COLO668 (cell line): Measurements from ENCODE around the gene BORCS6.
A peak's percentile ranks its signal among the peaks of the same experiment; 100 is the strongest.

Experiments used
- DNase-seq: peaks from one replicate; lab custom pipeline; 2025; ENCODE audit not compliant: unreplicated experiment; lab: John Stamatoyannopoulos, UW

Gene BORCS6

DNA sequence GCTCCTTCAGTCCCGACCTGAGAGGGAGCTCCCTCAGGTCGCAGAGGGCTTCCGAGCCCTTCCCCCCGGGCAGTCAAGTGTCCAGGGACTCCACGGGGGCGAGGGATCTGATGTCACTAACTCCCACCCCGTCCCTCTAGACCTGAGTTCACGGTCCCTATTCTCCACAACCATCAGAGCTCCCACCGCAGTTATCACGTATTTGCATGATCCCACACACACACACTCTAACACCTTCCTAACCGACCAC is 34.1 kb downstream of the BORCS6 start:
- DNase-seq, result no peak

DNA sequence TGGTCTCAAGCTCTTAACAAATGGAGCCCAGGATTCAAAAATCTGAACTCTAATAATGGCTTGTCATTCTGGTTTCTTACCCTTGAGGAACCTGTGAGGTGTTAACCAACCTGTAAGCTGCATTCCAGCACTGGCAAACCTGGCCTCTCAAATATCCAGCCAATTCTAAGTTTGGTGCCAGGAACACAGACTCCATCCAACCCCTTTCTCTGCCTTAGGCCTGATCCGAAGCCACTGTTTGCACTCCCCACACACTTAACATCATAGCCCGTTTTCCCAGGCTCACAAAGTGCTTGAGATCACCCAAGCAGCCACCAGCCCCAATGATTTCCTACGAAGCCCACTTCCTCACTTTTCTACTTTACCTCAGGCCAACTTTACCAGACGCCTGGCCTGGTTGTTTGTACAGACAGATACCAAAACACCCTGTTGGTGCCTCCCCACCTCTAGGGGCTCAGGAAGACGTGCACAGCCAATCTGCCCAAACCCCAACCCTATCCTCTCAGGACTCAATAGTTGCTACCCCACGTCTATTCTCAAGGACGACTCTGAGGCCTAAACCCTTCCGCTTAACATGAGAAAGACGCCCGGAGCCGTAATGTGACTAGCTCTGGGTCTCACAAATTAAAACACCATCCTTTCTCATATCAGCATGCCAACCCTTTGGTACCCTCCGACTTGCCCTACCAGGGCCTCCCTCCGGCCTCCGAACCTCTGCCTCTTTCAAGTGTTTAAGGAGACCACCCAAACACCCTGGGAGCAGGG is 34.6 kb downstream of the BORCS6 start:
- no peak for DNase-seq

DNA sequence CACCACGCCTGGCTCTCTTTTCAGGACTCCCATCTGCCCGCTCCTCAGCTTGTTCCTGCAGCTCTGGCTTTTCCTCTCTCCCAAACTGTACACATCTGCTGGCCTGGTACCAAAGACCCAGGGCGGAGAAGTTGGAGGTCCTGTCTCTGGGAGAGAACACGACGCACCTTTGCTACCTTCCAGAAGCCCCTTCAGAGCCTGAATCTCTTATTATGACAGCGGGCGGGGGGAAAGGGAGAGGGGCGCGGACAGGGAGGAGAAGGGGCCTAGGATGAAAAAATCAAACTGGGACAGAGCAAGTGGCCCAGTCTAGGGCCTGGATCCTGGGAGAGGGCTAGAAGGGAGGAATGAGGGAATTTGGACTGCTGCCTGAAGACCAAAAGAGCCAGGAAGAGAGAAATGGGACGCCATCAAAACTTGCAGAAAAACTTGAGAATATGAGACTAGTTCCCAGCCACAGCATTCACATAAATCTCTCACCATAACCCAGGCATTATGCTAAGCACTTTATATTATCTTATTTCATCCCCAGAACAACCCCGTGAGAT is 35.3 kb downstream of the BORCS6 start:
- DNase-seq, result no peak

DNA sequence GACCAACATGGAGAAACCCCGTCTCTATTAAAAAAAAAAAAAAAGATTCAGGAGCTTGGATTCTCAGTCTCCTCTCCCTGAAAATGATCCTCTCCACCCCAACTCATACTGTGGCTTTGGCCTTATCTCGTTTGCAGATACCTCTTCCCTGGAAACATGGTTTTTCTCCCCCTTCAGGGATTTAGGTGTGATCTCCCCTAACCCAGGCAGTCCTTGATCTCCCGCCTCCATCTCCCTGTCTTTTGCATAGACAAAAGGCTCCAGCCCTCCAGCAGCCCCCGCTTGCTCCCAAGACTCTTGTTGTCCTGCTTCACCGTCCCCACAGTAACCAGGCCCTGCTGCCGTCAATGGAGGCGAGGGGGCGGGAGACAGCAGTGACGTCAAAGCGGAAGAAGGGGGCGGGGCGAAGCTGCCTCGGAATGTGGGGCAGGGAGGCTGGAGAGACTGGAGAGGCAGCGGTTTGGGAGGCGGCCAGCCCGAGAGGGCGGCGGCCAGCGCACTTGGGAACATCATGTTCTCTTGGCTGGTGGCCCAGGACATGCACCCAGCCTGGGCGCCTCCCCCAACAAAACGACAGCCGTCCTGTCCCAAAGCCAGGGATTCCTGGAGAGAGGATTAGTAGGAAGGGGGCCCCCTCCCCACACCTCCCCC is 35.9 kb downstream of the BORCS6 start:
- DNase-seq, result peak; percentile 35

DNA sequence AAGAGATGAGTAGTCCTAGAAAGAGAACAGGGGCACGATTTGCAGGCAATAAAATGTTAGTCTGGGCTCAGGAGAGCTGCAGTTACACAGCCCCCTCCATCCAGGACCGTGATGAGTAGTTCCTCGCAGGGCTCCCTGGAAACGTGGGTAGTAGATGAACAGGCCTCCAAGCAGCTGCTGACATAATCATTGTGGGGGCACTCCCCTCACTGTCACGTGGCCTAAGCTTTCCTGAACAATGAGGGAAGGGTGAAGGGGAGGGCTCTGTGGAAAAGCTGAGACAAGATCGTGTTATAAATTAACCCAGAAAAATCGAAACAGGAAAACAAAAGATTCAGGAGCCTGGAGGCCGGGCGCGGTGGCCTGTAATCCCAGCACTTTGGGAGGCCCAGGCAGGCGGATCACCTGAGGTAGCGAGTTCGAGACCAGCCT is 36.4 kb downstream of the BORCS6 start:
- DNase-seq, result peak; percentile 79

DNA sequence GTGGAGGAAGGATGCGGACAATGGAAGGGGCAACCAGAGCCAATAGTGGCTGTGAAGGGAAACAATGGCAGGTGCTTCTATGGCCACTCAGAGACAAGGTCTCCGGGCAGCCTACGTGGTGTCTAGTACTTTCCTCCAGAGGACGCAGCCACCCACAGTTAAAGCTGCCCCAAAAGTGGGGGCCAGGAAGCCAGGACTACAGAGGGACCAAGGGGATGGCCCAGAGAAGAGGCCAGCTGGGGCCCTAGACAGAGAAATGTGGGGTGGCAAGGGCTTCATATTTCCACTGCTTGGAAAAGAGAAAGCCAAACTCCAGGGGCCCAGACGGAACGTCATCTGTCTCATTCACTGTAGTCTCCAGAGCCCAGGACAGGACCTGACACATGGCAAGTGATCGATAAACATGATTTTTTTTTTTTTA is 36.9 kb downstream of the BORCS6 start:
- DNase-seq, result peak; percentile 27

DNA sequence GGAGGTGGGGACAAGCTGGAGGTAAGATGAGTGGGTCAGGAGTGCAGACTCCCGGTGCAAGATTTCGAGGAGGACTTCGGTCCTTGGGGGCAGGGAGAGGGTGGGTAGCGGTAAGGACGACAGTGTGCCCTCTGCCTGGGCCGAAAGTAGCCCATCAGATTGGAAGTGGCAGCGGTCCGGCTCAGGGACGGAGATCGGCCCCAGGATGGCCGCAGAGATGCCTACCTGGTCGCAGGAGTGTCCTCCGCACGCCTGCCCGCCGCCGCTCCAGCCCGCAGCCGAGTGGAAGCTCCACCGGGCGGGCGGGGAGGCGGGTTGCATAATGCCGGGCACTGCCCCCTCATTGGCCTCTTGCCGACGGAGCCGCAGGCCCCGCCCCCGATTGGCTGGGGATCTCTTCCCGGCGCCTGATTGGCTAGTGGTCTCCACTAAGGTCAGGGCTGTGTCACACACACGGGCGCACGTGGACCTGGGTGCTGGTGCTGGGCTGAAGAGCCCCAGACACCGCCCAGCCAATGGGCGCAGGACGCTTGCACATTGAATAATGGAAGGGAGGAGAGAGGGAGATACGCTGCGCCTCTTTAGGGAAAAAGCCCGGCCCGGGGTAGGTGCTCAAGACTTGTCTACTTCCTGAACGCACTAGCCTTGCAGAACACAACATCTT is 37.7 kb downstream of the BORCS6 start, which contains the start of gene PER1:
Gene PER1 (minus strand): TSS at position 293 of the 664 bp plus-strand sequence. CDS start 1,698 bp downstream, outside the sequence.
- peak; percentile 94 for DNase-seq

DNA sequence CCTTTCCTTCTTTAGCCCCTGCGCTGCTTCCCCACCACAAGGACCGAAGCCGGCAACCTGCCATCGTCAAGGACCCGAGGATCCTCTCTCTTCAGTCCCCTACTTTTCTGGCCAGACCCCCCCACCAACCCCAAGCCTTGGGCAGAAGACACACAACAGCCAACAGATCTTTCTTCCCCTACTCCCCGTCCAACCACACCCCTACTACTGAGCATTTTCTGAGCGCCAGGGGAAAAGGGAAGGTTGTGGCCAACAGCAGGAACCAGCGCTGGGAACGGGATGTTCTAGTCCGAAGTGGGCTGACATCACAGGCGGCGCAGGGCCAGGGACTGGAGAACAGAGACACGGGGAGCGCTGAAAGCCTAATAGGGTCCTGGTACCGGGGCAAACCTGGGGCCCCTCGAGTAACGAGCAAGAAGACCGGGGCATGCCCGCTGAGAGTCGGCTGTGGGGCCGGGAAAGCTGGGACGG is 38.3 kb downstream of the BORCS6 start:
- peak; percentile 31 for DNase-seq

DNA sequence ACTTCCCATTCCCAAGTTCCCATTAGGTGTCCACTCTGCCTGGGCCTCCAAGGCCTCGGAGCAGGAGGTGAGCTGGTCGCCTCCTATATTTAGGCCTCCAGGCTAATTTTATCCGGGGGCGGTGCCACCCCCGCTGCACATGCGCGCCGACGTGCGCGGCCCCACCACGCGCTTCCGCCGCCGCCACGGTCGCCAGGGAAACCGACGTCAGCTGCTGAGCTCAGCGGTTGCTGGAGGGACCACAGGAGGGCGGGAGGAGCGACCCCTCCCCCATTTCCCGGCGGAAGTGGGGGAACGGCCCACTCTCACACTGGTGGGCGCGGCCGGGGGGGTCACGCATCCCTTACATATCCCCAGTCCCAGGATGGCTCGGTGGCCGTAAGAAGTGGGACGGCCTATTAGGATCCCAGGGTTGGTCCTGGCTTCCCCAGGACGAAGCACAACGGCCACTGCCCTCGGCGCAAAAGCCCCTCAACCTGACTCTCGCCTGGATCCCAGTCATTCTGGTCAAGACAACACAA is 38.8 kb downstream of the BORCS6 start:
- DNase-seq, result peak; percentile 79

DNA sequence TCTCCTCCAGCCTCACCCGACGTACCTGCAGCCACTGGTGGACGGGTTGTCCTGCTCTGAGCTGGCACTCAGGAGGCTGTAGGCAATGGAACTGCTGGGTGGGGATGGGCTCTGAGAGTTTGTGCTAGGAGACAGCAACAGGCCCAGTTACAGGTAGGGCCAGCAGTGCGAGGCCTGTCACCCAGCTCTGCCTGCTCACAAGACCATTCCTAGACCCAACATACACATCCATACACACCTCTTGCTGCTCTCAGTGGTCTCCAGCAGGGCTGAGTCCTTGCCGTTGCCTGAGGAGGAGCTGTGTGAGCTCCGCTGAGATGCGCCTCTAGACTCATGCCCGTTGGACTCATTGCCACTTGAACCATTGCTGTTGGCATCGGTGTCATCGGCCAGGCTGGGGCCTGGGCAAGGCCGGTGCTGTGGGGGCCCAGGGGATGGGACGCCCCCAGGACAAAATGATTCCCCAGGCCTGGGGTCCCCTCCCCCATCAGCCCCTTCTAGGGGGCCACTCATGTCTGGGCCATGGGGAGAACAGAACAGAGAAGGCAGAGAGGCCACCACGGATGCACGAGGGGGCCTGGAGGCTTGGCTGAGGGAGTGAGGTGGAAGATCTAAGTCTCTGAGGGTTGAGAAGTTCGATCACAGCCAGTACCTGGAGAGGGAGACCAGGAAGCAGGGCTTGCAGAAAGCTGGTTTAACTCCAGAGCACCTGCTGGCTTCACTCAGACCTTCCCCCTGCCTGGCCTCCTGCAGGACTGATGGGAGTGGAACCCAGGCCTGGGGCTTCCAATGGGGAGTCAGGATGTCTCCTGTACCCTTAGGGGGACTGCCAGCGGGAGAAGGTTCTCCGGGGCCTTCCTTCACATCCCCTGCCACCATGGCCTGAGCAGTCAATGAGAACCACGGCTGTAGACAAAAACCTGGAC is 39.5 kb downstream of the BORCS6 start:
- DNase-seq, result no peak

DNA sequence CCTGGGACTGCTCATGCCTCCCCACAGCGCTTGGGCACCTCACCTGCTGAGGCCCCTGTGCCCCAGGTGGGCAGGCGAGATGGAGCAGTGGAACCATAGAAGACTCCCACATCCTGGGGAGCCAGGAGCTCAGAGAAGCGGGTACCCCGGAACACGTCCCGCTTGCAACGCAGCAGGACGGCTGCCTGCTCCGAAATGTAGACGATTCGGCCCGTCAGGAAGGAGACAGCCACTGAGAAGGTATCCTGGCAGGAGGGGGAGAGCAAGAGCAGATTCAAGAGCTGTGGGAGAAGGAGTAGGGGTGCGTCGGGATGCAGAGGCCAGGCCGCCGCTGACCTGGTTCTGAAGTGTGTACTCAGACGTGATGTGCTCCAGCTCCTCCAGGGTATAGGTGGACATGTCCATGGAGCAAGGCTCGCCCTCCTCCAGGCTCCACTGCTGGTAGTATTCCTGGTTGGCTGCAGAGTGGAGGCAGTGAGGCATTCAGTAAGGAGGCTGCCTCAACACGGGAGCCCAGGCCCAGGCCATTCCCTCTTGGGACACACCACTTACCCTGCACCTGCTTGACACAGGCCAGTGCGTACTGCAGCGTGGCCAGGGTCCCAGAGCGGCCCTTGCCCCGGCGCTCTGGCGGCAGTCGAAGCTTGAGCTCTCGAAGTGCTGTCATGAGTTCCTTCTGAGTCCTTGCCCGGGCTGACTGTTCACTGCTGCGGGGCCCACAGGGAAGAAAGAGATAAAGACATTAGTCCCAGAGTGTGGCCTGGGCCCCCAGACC is 40.4 kb downstream of the BORCS6 start:
- no peak for DNase-seq

DNA sequence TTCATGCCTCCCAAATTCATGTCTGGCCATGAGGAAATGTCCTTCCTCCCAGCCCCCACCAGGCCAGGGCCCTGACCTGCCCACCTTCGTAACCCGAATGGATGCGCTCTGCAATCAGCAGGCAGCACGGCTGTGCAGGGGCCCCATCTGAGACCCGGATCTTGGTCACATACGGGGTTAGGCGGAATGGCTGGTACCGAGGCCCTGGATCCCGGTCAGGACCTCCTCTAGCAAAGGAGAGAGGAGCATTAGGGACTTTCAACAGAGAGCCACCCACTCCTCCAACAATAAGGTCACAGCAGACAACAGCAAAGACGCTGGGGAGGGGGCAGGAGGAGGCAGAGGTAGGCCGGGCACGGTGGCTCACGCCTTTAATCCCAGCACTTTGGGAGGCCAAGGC is 41.4 kb downstream of the BORCS6 start:
- no peak for DNase-seq

DNA sequence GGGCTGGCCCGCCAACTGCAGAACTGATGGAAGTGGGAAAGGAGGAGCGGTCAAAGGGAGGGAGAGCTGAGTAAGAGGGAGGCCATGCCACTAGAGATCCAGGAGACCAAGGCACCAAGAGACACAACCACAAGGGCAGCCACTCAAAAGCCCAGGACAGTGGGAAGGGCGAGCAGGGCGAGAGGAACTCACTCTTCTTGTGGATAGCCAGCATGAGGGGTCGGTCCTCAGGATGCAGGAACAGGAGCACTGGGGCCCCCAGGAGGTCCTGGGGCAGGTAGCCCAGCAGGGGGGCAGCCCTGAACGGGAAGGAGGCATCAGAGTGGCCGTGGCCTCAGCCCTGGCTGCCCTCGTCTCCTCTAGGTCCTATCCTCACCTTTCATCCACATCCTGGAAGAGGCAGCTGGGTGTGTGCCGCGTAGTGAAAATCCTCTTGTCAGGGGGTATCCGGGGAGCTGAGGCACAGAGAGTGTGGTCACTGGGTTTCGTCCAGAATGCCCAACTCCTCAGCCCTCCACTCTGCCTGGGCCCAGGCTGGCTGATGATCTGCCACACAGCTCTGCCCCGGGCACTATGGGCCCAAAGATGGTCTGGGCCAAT is 42.1 kb downstream of the BORCS6 start:
- no peak for DNase-seq

DNA sequence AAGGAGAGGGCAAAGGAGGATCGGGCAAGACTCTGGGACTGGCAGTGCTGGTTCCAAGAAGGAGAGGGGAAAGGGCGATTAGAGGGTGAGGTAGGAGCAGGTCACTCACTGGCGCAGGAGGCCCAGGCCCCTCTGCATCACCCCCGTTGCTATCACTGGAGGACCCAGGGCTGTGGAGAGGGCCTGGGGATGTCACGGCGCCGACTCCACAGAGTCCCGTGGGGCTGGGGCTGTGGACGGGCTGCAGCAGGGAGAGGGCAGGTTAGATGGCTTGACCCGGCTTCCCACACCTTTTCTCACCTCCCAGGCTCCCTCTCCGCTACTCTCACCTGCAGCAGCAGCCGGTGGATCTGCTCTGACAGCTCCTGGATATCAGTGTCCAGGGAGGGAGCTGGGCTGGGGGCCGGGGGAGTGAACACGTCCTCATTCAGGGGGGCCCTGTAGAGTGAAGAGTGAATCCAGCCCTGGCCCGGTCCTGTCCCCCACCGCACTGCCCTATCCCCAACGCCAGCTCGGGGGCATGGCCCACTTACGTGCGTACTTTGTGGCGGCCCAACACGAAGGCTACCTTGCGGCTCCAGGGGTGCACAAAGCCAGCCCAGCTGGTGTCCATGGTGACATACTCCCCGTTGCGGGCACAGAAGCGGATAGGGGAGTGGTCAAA is 42.7 kb downstream of the BORCS6 start:
- DNase-seq, result no peak

DNA sequence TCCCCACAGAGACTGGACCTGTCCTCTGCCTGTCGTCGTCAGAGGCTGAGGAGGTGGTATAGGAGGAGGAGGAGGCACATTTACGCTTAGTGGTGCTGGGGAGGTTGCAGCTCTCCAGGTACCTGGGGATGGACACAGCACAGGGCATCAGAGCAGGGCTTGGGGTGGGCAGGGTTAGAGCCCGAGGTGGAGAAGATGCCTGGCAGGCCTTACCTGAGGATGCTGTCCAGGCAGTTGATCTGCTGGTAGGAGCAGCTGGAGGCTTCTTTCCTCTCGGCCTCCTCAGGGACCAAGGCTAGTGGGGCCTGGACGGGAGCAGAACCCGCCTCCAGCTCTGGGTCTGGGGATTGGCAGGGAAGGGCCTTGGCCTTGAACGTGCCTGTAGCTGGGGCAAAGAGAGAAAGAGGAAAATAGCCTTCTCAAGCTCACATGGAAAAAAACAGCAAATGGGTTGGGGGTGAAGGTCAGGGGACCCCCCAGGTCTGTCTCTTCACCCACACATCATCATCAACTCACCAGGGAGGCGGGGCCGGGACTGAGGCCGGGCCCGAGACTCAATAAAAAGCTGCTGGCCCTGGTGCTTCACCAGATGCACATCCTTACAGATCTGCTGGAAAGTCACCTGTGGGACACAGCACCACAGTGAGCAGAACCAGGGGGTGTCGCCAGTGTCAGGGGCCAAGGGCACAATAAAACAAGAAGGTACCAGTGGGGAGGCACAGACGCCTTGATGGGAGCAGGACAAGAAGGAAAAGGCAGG is 43.4 kb downstream of the BORCS6 start:
- no peak for DNase-seq

DNA sequence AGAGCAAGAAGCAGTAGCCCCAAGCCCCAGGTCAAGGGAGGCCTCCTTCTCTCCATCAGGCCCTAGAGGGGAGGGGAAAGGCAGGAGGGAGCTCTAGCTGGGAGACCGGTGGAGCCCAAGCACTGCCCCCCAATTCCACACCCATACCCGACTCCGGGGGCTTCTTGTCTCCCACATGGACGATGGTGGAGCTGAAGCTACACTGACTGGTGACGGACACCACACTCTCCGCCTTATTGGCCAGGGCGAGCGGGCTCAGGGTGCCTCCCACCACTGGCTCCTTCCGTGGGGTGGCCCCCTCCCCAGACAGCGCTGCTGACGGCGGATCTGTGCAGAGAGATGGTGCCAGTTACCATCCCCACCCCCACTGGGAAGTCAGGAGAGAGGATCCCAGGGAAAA is 44.2 kb downstream of the BORCS6 start:
- DNase-seq, result no peak

DNA sequence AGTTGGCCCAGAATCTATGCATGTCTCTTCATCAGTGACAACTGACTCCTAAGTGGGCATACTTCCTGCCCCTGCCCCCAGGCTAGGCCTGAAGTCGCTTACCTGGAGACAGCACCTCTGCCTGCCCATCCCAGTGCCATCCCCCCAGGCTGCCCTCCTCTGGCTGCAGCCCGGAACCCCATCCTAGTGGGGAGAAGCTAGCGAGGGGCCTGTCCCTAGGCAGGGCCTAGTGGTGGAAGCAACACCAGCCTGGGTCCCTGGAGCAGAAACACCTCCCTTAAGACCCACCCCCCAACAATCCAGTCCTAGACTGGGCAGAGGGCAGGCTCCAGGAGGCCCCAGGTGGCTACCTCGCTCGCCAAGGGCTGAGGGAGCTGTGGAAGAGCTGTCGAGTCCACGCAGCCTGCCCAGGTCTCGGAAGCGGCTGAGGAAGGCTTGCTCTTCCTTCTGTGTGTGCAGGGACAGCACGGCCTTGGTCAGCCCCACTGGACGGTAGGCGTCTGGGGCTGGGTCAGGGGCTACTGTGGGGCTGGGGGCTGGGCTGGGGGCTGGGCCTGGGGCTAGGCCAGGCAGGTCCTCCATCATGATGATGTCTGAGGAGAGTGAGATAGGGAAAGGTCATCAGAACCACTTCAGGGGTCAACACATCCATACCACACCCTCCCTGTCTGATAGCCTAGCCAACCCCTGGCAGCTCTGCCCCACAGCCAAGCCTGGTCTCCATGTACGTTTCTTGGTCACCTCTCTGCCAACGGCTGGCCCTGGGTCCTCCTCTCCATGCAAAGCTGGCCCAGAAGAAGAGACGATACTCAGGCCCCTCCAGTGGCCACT is 45.4 kb downstream of the BORCS6 start:
- DNase-seq, result no peak
